NOMO-1 treated with DMSO at 0.1 percent for 48 hours (cell line): Measurements from ENCODE around the gene TAF11.
"Not testable (repeated sequence)": the region's sequence is repeated elsewhere in the genome, so short reads cannot be mapped to it uniquely, and the experiment has no call there.

Source experiments
- DNase-seq: peaks from one replicate; lab custom pipeline; 2025; ENCODE audit not compliant: unreplicated experiment; lab: John Stamatoyannopoulos, UW

TAF11 gene

DNA sequence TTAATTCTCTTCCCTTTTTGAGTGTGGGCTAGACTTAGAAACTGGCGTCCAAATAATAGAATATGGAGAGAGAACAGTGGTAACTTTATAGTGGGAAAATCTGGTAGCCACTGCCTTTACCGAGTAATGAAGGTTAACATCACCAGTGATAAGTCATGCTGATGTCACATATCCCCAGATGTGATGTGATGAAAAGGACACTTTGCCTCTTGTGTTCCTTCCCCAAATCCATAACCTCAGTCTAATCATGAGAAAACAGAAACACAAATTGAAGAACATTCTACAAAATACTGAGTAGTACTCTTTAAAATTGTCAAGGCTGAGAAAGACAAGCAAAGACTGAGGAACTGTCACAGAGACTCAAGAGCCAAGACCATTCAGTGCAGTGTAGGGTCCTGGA lies 19.0 kb upstream of the TAF11 start:
- DNase-seq: no peak

DNA sequence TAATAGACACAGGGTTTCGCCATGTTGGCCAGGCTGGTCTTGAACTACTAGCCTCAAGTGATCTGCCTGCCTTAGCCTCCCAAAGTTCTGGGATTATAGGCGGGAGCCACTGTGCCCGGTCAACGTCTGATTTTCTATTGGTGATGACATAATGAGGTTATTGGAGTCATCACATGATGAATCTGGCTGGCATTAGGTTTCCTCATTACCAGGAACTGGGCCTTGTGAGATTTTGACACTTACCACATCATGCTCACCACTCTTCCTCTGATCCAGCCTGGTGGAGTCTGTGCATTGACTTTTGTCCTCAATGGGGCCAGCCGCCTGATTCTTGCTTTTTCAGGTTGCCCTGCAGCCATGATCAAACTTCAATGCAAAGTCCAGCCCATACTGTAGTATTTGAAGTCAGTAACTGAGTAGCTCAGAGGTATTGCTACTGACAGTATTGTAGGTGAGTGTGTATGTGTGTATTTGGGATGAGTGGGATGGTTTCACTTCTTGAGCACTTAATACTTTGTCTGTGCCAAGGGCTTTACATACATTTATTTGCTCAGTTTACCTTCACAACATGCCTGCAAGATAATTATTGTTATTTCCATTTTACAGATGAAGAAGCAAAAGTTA lies 17.3 kb upstream of the TAF11 start:
- DNase-seq: no peak

DNA sequence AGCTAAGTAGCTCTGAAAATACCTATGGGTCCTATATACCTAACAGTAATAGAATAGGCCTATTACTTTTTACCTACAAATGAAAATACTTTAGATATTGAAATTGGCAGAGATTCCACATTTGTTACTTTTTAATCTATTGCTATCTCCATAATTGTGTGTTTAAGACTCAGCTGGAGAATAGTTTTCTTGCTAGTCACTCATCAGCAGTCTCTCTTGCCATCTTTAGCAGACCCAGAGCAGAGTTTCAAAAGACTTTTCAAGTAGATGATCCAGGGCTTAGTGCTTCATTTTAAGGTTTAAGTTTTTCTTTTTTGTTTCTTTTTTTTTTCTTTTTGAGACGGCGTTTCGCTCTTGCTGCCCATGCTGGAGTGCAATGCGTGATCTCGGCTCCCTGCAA lies 14.1 kb upstream of the TAF11 start:
- DNase-seq: no peak

DNA sequence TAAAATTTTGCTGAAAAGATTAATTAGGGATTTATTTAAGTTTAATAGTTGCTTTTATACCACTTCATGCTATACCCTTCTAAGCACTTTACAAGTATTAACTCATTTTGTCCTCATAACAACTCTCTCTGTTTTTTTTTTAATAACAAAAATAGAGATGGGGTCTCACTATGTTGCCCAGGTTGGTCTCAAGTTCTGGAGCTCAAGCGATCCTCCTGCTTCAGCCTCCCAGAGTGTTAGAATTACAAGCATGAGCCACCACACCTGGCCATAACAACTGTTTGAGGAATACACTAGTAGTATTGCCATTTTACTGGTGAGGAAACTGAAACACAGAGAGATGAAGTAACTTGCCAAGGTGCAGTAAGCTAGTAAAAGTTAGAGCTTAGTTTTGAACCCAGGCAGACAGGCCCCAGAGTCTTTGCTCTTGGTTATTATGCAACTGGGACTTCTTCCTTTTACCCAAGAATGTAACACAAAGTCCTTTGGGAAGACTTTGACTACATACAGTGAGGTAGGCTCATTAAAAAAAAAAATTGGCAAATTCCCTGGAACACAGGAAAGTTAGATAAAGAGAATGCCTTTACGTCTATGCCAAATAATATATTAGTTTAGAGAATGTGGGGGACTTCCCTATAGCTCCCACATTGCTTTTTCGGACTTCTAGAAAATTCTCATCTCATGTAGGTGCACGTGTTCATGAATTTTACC lies 12.6 kb upstream of the TAF11 start:
- no peak for DNase-seq

DNA sequence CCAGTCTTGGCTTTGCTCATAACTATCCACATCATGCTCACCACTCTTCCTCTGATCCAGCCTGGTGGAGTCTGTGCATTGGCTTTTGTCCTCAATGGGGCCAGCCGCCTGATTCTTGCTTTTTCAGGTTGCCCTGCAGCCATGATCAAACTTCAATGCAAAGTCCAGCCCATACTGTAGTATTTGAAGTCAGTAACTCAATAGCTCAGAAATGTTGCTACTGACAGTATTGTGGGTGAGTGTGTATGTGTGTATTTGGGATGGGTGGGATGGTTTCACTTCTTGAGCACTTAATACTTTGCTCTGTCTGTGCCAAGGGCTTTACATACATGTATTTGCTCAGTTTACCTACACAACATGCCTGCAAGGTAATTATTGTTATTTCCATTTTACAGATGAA lies 11.9 kb upstream of the TAF11 start:
- not testable (repeated sequence) for DNase-seq

DNA sequence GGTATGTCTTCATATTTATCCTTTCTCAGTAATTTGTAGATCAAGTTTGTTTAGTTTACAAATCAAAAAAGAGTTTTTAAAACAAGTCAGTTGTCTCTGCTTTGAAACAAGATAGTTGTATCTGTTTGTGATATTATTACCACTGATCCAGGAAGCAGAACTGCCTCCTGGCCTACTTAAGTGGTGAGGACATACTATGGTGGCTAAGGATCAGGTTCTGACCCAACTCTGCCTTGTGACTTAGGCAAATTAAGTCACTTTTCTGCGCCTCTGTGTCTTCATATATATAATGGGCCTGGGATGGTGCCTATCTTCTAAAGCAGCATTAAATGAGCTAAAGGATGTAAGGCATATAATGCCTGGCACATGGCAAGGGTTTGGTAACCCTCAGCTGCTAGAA lies 9.9 kb upstream of the TAF11 start:
- DNase-seq: no peak

DNA sequence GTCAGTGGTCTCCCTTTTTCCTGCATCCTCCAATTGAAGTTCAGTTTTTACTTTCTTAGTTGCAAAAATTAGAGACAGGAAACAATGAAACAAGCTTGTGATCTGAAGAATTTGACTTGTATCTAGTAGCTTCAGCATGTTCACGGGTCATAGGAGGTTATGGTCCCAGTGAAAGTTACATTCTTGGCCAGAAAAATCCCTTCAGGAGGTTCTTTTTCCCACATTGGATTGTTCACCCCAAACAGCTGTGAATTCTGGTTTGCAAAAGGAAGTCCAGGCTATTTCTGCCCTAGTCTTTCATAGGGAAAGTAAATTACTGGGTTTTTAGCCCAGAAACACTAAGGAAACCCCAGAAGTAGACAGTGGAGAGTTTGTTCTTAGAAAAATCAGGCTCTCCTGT lies 9.3 kb upstream of the TAF11 start:
- DNase-seq: no peak

DNA sequence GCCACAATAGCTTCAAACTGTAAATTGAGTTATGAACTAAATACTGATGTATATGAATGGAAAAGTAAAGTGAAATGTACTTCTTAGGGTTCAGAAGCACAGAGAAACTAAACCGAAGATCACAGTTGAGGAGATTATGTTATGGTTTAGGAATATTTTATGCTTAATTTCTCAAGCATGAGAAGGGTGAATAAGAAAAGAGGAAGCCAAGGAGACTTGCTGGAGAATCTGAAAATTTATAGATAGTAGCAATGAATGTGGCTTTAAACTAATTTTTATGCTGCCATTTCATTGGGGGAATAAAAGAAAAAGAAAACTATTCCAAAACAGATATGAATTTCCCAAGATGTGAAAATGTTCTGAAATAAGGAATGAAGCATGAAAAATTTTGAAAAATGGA lies 6.9 kb upstream of the TAF11 start:
- DNase-seq: peak; percentile 9

DNA sequence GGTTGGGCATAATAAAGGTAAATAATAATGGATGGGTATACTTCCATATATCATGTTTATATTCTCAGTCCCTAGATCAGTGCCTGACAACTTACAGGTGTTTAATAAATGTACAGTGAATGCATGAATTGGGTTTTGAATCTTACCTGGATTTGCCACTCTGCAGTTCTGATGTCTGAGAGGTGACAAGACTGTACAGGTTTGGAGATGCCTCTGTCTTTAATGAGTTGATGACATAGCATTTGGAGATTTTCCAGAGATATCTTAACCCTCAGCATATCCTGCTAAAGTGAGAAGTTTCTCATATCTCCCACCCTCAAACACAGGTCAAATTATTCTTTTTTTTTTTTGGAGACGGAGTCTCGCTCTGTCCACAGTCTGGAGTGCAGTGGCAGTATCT lies 3.5 kb upstream of the TAF11 start:
- no peak for DNase-seq

DNA sequence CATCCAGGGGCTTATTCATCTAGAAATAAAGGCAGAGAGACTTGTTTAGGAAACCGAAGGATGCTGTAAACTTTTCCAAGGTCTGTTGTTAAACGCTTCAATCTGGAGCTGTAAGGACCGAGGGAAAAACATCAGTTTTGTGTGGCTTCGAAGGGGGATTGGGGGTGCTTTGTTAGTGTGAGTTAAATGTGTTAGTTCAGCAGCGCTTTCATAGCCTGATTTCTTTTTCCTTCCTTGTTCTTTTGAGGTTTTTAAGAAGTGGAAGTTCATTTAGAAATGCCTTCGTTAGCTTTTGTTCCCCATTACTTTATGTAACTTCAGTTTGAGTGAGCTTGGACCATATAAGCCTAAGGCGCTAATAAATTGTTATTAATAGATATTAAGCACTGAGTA lies 2.7 kb upstream of the TAF11 start:
- peak; percentile 74 for DNase-seq

DNA sequence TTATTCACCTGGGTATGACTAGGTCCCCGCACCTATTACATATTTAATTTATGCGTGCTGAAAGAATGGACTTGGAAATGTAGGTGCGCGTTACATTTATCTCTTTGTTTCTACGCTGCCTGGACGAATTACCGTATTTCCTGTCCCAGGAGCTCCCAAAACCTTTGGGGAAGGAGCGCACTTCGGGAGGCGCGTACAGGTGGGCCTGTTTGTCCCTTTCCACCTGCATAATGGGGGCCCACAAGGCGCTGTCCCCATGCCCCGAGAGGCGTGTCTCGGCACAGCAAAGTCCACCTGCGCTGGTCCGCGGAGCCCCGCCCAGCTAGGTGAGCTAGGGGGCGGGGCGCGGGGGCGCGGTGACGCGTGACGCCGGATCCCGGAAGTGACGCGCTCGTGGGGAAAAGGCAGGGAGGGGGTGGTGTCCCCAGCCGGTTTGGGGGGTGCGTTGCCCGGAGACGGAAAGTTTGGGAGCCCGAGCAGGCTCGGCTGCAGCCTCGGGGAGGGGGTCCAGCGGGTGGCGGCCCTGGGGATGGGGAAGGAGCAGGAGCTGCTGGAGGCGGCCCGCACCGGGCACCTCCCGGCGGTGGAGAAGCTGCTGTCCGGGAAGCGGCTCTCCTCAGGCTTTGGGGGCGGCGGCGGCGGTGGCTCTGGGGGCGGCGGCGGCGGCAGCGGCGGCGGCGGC lies 1.2 kb upstream of the TAF11 start, which contains the start of gene ANKS1A:
Gene ANKS1A (plus strand): TSS at position 382 of the 682 bp plus-strand sequence. CDS start 148 bp downstream, at position 530.
- DNase-seq: peak; percentile 52

DNA sequence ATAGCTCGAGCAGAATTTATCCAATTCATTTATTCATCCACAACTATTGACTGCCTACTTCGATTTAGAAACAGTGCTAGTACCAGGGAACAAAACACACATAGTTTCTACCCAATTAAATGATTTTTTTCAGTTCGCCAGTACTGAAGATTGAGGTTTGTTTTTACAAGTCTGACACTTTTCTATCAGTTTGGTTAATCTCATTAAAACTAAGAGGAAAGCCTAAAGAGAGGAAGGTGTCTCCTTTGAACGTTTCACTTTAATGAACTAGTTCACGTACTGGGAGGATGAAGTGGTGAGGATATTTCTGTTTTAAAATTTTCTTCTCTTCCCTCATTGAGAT lies 643 bp upstream of the TAF11 start:
- DNase-seq: no peak

DNA sequence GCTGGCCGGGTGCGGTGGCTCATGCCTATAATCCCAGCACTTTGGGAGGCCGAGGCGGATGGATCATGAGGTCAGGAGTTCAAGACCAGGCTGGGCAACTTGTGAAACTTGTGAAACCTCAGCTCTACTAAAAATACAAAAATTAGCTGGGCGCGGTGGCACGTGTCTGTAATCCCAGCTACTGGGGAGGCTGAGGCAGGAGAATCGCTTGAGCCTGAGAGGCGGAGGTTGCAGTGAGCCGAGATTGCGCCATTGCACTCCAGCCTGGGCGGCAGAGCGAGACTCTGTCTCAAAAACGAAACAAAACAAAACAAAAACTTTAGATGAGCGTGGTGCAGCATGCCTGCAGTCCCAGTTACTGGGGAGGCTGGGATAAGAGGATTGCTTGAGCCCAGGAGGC lies 2.0 kb downstream of the TAF11 start:
- DNase-seq: not testable (repeated sequence)

DNA sequence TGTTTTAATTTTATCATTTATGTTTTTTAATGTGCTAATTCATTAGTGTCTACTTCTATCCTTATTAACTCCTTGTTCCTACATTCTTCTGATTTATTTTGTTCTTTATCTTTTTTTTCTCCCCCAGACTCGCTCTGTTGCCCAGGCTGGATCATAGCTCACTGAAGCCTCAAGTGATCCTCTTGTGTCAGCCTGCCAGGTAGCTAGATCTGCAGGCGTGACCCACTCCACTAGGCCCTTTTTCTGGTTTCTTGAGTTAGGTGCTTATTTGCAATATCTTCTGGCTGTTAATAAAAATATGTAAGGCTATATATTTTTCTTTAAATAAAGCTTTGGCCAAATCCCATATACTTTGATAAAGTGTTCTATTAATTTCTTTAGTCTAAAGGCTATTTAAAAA lies 2.8 kb downstream of the TAF11 start:
- no peak for DNase-seq

DNA sequence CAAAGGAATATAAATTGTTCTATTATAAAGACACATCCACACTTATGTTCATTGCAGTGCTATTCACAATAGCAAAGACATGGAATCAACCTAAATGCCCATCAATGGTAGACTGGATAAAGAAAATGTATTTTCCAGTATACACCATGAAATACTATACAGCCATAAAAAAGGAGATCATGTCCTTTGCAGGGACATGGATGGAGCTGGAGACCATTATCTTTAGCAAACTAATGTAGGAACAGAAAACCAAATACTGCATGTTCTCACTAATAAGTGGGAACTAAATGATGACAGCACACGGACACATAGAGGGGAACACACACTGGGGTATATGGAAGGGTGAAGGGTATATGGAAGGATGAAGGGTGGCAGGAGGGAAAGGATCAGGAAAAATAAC lies 3.8 kb downstream of the TAF11 start:
- not testable (repeated sequence) for DNase-seq

DNA sequence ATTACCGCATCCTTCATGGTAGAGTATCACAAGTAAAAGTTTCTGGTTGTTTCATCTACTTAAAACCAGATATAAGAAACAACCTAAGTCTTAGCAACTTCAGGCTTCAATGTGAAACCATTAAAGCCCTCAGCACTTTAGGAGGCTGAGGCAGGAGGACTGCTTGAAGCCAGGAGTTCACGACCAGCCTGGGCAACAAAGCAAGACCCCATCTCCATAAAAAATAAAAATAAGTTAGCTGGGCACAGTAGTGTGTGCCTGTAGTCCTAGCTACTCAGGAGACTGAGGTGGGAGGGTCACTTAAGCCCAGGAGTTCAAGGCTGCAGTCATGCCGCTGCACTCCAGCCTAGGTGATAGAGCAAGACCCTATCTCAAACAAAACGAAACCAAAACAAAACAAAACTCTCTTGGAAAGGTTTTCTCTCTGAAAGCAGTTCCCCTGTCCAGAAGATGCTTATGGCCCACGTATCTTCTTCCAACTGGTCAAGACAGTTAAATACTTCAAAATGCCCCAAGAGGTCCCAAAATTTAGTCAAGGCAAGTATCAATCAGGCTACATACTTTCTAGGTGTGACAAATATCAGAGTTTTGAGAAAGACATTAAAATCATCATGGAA lies 9.9 kb downstream of the TAF11 start:
- DNase-seq: no peak

DNA sequence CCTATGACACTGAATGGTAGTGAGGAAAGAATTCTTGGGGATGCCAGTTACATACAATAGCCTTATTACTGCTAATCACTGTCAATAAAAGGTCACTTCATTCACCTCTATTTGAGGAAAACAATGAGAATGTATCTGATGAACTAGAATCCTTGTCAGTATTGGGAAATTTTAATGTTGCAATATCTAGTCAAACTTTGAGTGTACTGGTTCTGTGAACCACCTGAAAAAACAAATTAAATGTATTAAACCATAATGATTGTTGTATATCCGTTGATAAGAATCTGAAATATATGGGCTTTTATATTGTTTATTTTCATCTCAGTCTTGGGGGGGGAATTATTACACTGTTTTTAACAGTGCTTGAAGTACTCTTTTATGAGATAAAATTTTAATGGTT lies 10.6 kb downstream of the TAF11 start:
- no peak for DNase-seq

DNA sequence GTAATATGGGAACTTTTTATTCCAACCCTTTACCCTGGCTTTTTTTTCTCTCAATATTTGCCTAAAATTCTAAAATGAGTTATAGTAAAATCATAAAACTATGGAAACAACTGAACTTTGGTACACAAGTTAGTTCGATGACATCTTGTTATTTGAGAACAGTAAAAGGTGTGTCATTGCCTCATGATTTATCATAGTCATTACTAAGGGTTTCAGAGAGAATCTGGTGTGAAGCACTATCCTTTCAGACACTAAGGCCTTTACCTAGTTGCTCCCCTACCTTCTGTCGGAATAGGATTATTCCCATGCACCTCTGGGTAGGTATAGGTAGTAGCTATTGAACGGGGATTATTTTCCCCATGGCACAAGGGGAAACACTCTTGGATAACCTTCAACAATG lies 11.4 kb downstream of the TAF11 start:
- no peak for DNase-seq

DNA sequence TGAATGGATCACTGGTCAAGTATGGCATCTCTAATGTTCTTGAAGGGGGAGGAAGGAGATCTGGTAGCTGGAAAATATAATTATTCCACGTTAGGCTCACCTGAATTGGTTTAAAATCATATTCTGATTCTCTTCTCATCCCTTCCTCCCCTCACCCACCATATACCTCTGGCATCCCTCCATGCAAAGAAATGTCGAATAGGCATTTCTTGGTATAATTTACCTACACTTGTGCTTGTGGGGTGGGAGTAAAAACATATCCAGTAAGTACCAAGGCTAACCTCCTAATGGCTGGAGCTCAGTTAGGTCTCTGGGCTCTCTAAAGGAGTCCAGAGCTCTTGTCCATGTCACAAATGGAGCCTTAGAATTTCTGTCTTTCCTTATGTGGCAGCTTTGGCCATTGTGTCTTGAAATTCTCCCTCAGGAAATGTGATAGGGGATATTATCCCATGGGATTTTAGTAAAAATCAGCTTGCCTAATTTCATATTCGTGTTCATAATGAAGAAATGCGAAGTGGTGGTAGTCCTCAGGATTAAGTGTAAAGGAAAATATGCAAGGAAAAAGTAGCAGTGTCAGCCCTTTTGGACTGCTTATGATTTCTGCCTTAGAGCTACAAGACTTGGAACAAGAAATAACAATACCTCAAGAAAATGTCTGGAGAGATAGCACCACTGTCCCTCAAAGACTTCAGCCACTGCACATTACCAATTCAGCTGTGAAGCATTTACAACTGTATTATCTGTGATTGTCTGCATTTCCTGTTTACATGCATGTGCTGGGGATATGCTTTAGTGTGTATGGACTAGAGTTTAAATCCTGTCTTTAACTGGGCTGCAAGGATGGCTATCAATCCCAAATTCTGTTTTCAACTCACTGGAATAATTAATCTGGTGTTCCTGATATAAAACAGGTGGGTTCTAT lies 12.3 kb downstream of the TAF11 start:
- DNase-seq: no peak

DNA sequence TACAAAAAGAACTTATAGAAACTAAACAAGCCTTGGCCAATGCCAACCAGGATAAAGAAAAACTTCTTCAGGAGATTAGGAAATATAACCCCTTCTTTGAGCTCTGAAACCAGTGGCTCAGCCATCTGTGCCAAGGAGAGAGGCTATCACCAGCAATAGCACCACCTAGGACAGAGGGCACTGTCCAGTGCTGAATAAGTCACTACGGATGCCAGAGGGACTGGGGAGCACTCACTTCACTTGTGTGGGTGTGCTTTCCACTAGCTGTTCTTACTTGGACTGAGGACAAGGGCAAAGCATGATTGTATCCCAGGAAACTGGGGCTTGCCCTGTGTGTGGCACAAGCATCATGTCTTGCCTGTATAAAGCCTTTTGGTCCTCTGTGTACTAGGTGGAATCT lies 15.5 kb downstream of the TAF11 start:
- DNase-seq: no peak

DNA sequence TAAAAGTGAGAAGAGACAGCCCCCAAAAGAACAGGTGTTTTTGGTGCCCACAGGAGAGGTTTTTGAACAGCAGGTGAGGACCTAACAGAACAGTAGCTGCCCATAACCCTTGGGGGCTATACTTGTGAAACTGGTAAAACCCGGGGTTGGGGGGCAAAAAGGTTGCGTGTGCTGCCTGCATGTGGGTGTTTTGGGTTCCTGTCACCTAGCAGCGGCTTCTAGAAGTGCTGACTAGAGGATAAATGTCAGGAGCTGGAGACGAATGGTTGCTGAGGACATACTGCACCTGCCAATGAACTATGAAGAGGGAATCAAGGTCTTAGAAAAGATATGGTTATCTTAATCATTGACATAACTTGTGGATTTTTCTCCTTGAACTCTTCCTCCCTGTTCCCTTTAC lies 16.0 kb downstream of the TAF11 start:
- DNase-seq: no peak
